Measurements from ENCODE around the gene SPAAR.

DNA sequence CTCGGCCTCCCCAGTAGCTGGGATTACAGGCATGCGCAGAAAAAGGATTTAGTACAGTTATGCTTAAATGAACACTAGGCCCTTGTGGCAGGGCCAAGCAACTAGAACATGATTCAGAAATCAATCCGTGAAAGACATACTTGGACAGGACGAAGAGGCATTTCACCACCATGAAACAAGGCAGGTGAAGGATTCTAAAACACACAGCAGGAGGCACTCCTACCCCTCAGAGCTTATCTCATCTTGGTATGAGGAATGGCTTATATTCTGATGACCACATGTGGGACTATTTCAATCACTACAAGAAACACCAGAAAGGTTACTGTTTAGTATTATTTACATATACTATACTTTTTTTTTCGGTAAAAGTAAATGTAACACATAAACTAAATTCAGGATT lies 33.0 kb downstream of the SPAAR start:
- TF ChIP-seq BCL6 (CRISPR knock-in tag; IDR thresholded peaks at IDR 0.05) (no peak), ZNF274 (IDR thresholded peaks at IDR 0.05; ENCODE audit: borderline replicate concordance, low read depth, low read length) (no peak), HNRNPUL1 (IDR thresholded peaks at IDR 0.05; ENCODE audit: low read length) (no peak), FOXK1 (CRISPR knock-in tag; IDR thresholded peaks at IDR 0.05; ENCODE audit: borderline replicate concordance) (no peak)
- TF ChIP-seq, protein P1, sequence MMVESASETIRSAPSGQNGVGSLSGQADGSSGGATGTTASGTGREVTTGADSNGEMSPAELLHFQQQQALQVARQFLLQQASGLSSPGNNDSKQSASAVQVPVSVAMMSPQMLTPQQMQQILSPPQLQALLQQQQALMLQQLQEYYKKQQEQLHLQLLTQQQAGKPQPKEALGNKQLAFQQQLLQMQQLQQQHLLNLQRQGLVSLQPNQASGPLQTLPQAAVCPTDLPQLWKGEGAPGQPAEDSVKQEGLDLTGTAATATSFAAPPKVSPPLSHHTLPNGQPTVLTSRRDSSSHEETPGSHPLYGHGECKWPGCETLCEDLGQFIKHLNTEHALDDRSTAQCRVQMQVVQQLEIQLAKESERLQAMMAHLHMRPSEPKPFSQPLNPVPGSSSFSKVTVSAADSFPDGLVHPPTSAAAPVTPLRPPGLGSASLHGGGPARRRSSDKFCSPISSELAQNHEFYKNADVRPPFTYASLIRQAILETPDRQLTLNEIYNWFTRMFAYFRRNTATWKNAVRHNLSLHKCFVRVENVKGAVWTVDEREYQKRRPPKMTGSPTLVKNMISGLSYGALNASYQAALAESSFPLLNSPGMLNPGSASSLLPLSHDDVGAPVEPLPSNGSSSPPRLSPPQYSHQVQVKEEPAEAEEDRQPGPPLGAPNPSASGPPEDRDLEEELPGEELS (CRISPR knock-in tag; IDR thresholded peaks at IDR 0.05; ENCODE audit: borderline replicate concordance), result no peak
- TF ChIP-seq, protein P2, sequence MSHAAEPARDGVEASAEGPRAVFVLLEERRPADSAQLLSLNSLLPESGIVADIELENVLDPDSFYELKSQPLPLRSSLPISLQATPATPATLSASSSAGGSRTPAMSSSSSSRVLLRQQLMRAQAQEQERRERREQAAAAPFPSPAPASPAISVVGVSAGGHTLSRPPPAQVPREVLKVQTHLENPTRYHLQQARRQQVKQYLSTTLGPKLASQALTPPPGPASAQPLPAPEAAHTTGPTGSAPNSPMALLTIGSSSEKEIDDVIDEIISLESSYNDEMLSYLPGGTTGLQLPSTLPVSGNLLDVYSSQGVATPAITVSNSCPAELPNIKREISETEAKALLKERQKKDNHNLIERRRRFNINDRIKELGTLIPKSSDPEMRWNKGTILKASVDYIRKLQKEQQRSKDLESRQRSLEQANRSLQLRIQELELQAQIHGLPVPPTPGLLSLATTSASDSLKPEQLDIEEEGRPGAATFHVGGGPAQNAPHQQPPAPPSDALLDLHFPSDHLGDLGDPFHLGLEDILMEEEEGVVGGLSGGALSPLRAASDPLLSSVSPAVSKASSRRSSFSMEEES (CRISPR knock-in tag; IDR thresholded peaks at IDR 0.05), result no peak

All from K562 (cell line).